Activated CD8-positive, alpha-beta memory T cell treated with anti-CD3 and anti-CD28 coated beads for 48 hours (primary cell): ENCODE results near the gene TMEM8B.
A peak's percentile ranks its signal among the peaks of the same experiment; 100 is the strongest.

ENCODE experiments used
- DNase-seq, 3 experiments: peaks; one replicate each; pipeline ENCODE4 v3.0.0-alpha.2; 2020; ENCODE audit warnings: low read depth in 2 of 3, low spot score in 2 of 3

The TMEM8B gene

DNA sequence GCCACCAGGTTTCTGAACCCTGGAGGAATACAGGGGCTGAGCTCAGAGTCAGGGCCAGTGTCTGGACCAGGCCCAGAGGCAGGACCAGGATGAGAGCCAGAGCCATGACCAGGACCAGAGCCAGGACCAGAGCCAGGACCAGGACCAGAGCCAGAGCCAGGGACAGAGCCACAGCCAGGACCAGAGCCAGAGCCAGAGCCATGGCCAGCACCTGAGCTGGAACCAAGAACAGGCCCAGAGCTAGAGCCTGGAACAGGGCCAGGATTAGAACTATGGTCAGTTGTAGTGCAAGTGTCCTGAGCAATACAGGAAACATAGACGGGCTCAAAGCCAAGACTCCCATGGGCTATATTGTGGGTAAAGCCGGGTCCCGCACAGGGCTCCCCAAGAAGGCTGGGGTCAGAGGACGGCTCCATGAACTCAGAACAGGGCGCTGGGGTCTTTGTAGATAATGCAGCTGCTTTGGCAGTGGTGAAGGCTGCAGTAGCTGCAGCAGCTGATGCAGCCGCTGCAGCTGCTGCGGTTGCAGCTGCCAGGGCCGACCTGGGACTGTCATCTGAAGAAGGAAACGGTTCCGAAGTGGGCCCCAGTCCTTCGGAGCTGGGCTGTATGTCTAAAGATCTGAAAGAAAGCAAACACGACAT, 17.5 kb upstream of the TMEM8B start:
- DNase-seq = no peak

DNA sequence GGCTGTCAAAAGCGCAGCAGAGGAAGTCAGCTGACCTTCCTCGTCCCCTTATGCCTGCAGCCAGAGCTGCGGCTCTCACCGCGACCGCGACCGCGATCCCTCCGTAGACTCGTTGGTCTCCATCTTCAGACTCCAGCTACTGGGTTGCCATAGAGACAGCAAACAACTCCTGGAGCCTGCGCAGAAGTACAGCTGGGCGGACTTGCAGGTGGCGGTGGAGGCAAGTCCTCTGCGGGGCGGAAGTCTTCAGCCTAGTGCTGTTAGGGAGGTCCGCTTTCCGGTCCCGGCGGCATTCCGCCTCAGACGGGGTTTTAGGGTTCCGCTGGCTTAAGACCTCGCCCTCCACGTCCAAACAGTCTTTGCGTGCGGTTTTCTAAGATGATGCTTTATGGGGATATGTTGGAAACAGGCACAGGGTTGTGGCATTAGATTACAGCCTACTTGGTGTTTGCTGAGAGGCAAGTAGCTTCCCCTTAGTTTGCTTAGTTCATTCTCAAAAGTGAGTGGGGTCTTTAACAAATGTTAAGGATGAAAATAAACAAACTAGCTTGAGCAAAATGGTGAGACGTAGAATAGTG, 16.9 kb upstream of the TMEM8B start, which contains the start of gene SPAG8:
SPAG8 (minus strand) TSS at position 238 of the 578 bp plus-strand sequence; CDS start at position 123, 115 bp downstream.
- DNase-seq = peak; percentile 67 to 89 (median 81)

DNA sequence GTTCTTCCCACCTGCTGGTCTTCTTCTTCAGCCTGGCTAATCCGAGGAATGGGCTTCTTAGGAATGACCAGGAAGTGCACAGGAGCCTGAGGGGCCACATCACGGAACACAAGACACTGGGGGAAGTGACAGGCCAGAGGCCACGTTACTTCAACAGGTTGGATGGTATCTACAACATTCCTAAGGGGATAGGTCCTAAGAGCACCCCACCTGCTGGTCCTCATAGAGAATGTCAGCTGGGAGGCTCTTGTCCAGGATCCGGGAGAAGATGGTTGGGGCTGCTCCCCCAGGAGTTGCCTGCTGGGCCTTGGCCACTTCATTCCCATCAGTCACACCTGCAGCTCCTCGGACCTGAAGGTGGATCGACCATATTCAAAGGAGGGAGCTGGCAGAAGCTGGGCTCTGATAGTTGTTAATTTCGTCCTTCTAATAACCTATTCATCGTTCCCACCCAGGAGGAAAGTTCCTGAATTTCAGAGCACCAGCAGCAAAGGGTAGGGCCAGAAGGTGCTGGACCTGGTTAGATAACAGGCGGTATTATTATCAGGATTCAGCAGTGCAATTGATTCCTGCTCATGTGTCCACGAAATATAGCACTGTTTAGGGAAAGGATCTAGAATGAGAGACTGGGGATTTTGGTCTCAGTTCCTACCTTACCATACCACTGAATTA, 15.5 kb upstream of the TMEM8B start:
- no peak for DNase-seq

DNA sequence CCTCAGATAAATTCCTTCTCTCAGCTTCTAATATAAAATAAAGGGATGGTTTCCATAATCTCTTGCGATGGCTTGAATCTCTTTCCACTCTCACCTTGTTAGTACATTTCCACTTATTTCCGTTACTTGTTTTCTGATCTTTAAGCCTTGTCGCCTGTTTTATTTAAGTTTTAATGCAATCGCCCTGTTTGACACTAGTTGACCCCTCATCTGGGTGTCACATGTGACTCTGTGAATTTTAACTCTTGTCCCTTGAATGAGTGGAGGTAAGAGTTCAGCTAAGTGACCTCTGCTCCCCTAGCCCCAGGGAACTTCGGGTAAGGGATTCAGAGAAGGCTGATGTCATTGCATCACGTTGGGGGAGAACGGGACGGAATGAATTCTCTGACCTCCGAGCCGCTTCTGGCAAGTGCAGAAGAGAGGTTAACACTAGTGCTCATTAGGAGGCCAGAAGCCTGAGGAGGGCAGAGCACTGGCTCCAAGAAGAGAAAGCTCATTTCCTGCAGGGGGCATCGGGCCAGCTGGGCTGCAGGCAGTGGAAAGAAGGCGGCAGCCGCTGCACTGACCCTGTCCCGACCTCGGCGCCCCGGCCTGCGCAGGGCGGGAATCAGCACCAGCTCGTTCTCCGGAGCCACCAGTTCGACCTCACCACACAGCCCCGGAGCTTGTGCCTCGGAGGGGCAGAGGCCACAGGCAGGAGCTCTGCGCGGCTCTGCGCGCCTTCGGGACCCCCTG, 14.8 kb upstream of the TMEM8B start:
- DNase-seq = peak in 1 of 3 experiments; percentile 18

DNA sequence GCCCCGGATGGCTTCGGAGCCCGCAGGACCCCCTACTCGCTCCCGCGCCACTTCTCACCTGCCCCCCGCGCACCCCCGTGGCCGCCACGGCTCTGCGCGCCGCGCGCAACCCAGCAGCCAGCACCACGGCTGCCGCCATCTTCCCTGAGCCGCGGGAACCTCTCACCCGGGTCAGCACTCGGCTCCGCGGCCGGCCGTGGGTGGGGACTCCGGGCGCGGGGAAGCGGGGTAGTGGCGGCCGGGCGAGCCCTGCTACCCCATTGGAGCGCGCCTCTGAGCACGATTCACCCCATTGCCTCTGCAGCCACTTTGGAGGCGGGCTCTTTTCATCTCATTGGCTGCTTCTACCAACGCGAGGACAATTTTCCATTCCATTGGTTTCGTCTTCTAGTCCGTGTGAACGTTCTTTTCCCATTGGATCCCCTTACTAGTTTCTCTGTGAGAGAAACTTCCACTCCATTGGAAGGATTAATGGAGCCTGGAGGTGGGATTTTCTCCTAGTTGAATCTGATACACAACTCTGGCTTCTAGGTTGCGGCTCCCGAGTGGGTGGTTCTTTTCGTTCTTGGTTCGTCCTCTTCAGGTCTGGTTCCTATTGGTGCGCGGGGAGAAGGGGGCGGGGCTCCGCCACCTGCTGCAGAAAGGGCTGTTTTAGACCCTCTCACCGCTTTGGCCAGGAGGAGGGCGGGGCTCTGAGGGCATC, 14.0 kb upstream of the TMEM8B start, which contains the start of gene HINT2:
HINT2 (minus strand) TSS at position 202 of the 703 bp plus-strand sequence; CDS start at position 139, 63 bp downstream.
- DNase-seq = peak; percentile 87 to 91 (median 90)

DNA sequence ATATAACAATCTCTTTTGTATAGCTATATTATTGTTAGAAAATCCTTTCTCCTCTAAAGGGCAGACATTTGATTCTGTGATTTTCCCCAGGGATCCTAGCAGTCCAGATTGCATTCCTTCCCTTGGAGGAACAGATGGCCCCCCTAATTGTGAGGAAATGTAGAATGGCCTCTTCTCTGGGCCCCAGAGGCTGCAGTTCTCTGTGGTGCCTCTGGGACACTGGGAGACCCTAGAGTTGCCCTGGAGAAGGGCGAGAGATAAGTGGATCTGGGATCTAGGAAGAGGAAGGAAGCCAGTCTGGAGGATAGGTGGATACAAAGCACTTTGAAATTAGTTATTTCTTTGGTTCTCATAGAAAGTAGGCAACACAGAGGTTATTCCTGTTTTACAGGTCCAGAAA, 12.3 kb upstream of the TMEM8B start:
- no peak for DNase-seq

- DNase-seq = no peak
Measured at GRCh38 chr9:35818341-35818740, 10.7 kb upstream of the TMEM8B start.

DNA sequence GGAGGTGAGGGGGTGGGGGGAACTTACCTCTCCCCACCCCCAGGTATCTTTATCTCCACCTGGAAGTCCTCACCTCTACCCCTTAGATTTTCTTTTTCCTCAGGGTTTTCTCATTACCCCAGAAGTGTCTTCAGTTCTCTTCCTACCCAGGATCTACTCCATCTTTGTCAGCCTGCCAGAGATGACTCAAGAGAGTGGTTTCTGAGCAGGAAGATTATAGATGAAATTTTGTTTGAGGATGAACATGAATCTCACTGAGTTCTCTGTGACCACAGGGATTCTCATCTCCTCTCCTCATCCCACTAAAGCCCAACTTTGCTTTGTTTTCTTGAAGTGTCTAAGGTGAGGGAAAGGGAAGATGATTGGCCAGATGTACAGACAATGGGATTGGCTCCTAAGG, 9.0 kb upstream of the TMEM8B start:
- no peak for DNase-seq

DNA sequence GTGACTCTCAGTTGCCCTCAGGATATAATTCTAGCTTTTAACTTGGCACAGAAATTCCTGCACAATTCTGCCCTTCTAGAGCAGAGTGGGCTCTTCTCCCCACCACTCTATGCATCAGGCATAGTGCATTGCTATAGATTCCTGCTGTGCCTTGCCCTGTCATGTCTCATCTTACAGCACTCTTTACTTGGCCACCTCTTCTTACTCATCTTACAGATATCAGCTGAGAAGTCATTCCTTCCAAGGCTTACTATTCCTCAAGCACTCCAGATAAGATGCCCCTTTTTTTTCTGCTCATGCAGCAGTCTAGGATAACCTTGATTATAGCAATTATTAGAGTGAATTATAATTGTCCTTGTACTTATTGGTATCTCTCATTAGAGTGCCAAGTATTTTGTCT, 6.1 kb upstream of the TMEM8B start:
- DNase-seq = no peak

GRCh38 chr9:35826071-35826701, 2.8 kb upstream of the TMEM8B start:
- DNase-seq = no peak

GRCh38 chr9:35827486-35827885, 1.5 kb upstream of the TMEM8B start:
- DNase-seq = no peak

DNA sequence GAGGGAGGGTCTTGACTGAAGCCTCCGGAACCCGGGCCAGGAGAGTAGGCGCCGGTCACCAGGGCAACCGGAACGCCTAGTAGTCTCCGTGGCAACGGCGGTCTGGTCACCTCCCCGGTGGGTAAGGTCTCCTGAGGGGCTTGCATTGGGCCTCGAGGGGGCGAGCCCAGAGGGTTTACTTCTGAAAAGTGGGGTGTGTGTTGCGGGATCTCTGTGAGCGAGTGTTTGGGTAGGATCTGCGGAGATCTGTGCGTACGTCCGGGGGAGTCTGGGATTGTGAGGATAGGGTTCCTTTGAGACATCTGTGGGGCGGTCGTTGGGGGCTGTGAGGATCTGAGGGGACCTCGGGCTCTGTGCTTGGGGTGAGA, 328 bp upstream of the TMEM8B start, which contains the start of gene FAM221B:
FAM221B (minus strand) TSS at position 17 of the 368 bp plus-strand sequence. CDS start 2,571 bp downstream, outside the sequence.
- no peak for DNase-seq

GRCh38 chr9:35829764-35830096, 702 bp downstream of the TMEM8B start:
- no peak for DNase-seq

DNA sequence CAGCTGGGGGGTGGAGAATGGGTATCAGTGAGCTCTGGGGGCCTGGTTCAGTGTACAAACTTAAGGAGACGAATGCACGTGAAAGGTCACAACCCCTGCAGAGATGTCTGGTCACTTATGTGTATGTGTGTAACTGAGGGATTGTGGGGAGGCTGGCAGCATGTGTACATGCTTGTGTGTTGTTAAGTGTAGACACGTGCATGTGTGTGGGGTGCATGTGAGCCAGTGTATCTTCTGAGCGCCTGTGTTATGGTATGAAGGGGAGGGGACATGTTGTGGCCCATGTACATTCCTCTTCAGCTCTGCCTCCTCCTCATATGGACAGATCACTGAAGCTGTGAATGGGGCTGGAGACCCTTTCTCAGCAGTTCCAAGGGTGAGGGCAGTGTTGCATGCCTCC, 2.0 kb downstream of the TMEM8B start:
- DNase-seq = no peak

- DNase-seq = no peak
Measured at GRCh38 chr9:35832814-35833213, 3.8 kb downstream of the TMEM8B start.

- no peak for DNase-seq
Measured at GRCh38 chr9:35834260-35835215, 5.5 kb downstream of the TMEM8B start.

- DNase-seq = no peak
Measured at GRCh38 chr9:35835216-35835632, 6.2 kb downstream of the TMEM8B start.

DNA sequence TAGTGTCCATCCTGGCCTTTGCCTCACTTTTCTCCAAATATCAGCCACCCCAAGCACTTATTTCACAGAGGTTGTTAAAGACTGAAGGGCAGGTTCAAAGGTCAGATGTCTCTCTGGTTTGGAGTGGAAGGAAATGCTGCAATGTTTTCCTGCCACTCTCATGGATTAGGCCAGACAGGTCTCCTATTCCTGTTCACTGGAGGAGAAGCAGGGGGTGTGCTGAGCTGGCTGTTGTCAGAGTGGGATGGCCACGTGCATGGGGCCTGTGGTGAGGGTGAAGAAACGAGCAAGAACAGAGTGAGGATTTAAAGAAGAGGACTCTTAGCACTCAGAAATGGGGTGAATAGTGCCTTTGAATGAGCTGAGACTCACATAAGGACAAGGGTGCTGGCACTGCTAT, 6.7 kb downstream of the TMEM8B start:
- no peak for DNase-seq

- DNase-seq = no peak
Measured at GRCh38 chr9:35836595-35836994, 7.6 kb downstream of the TMEM8B start.
